ENCODE results near the gene DRC7.

DNA sequence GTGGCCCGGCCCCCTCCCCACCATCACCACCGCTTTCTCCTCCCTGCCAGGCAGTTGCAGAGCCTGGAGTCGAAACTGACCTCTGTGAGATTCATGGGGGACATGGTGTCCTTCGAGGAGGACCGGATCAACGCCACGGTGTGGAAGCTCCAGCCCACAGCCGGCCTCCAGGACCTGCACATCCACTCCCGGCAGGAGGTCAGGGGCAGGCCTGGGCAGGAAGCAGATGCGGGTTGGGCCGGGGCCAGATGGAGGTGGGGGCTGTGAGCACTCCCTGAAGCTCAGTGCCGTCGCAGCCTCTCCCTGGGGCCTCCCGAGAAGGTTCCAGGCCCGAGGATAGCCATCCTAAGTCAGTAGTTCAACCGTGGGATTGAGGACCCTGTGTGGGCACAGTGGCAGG is 40.7 kb upstream of the DRC7 start:
- TF ChIP-seq, protein P1, sequence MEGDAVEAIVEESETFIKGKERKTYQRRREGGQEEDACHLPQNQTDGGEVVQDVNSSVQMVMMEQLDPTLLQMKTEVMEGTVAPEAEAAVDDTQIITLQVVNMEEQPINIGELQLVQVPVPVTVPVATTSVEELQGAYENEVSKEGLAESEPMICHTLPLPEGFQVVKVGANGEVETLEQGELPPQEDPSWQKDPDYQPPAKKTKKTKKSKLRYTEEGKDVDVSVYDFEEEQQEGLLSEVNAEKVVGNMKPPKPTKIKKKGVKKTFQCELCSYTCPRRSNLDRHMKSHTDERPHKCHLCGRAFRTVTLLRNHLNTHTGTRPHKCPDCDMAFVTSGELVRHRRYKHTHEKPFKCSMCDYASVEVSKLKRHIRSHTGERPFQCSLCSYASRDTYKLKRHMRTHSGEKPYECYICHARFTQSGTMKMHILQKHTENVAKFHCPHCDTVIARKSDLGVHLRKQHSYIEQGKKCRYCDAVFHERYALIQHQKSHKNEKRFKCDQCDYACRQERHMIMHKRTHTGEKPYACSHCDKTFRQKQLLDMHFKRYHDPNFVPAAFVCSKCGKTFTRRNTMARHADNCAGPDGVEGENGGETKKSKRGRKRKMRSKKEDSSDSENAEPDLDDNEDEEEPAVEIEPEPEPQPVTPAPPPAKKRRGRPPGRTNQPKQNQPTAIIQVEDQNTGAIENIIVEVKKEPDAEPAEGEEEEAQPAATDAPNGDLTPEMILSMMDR (optimal IDR thresholded peaks at IDR 0.05 in 1 of 3, IDR thresholded peaks at IDR 0.05 in 1 of 3, conservative IDR thresholded peaks at IDR 0.05 in 1 of 3; ENCODE audit: extremely low read depth in 1 of 3, insufficient read depth in 2 of 3, low read length in 3 of 3) = no peak
- TF ChIP-seq EZH2 (IDR thresholded peaks at IDR 0.05; ENCODE audit: low read length) = no peak

Measured in keratinocyte (primary cell).